Prostate gland (tissue), 2 donors: ENCODE results near the gene SLC25A3.
"Not testable (repeated sequence)": the region's sequence is repeated elsewhere in the genome, so short reads cannot be mapped to it uniquely, and the experiment has no call there.

Source experiments
- CTCF ChIP-seq, 4 experiments: fragments of 200-600 bp in 2 of 4; fragments of 450-650 bp in 2 of 4; sonication (generic) in 2 of 4; IDR thresholded peaks; 1 replicate in 3 of 4; 2 replicates in 1 of 4; pipeline ENCODE4 v1.5.1; 2016 to 2019; ENCODE audit warnings: antibody characterized with exemption in 4 of 4, mild to moderate bottlenecking in 2 of 4, moderate library complexity in 2 of 4
- POLR2A ChIP-seq: fragments of 450-650 bp; IDR thresholded peaks from one replicate; pipeline ENCODE4 v1.6.1; 2016; ENCODE audit warnings: antibody characterized with exemption, mild to moderate bottlenecking

- not testable (repeated sequence) for TF ChIP-seq CTCF (IDR thresholded peaks at IDR 0.05); POLR2A
Measured at GRCh38 chr12:98642801-98643200, 49.3 kb downstream of the SLC25A3 start.
